Bone marrow (tissue), 2 donors: Measurements from ENCODE around the gene PABPN1L.

Experiments used
- DNase-seq, 2 donors: peaks; one replicate each; lab custom pipeline; 2025; lab: John Stamatoyannopoulos, UW

PABPN1L gene

GRCh38 chr16:88884569-88885271 lies 18.3 kb upstream of the PABPN1L start:
- no peak for DNase-seq

- DNase-seq: no peak
Measured at GRCh38 chr16:88883946-88884345, 17.5 kb upstream of the PABPN1L start.

GRCh38 chr16:88883117-88883895 lies 16.8 kb upstream of the PABPN1L start:
- DNase-seq: no peak

- no peak for DNase-seq
Measured at GRCh38 chr16:88882358-88883030, 16.0 kb upstream of the PABPN1L start.

GRCh38 chr16:88881675-88882357 lies 15.4 kb upstream of the PABPN1L start:
- DNase-seq: no peak

GRCh38 chr16:88881007-88881615 lies 14.7 kb upstream of the PABPN1L start:
- no peak for DNase-seq

GRCh38 chr16:88880226-88881006 lies 14.0 kb upstream of the PABPN1L start:
- no peak for DNase-seq

- DNase-seq: no peak
Measured at GRCh38 chr16:88879788-88880055, 13.3 kb upstream of the PABPN1L start.

GRCh38 chr16:88878967-88879787 lies 12.7 kb upstream of the PABPN1L start:
- no peak for DNase-seq

- DNase-seq: no peak
Measured at GRCh38 chr16:88878356-88878755, 11.9 kb upstream of the PABPN1L start.

GRCh38 chr16:88877564-88878289 lies 11.3 kb upstream of the PABPN1L start:
- DNase-seq: no peak

GRCh38 chr16:88876942-88877526 lies 10.6 kb upstream of the PABPN1L start:
- no peak for DNase-seq

- DNase-seq: no peak
Measured at GRCh38 chr16:88875703-88876234, 9.3 kb upstream of the PABPN1L start.

GRCh38 chr16:88874938-88875599 lies 8.6 kb upstream of the PABPN1L start:
- DNase-seq: no peak

- no peak for DNase-seq
Measured at GRCh38 chr16:88872650-88873331, 6.3 kb upstream of the PABPN1L start.

GRCh38 chr16:88871730-88872416 lies 5.4 kb upstream of the PABPN1L start:
- no peak for DNase-seq

- DNase-seq: no peak
Measured at GRCh38 chr16:88871349-88871702, 4.9 kb upstream of the PABPN1L start.
